Neural cell (in vitro differentiated cells): Measurements from ENCODE around the gene ATXN2L. TPM values are rescaled to one million over a fixed set of nuclear protein-coding genes. Genes with fewer than 3 reads are reported as not detected.

Source experiments
- H2AFZ ChIP-seq: fragments of 200-600, 300-800 bp; sonication (generic), shearing (Covaris generic); 2 replicates; pipeline ENCODE4 v1.6.0; 2014; ENCODE audit warnings: low read depth, mild to moderate bottlenecking, antibody characterized with exemption, low read length, moderate library complexity
- H3F3A ChIP-seq: fragments of 200-600 bp; shearing (Covaris generic); 2 replicates; pipeline ENCODE4 v1.6.1; 2016; ENCODE audit warnings: mild to moderate bottlenecking, moderate library complexity, mixed read lengths, antibody characterized with exemption, low read length; ENCODE audit not compliant: insufficient read depth, poor library complexity, severe bottlenecking
- H3K27ac ChIP-seq: fragments of 200-600, 300-800 bp; sonication (generic), shearing (Covaris generic); 2 replicates; pipeline ENCODE4 v1.5.1; 2014; ENCODE audit warnings: mild to moderate bottlenecking, low read length, moderate library complexity
- H3K27me3 ChIP-seq: fragments of 300-800, 200-600 bp; sonication (generic), shearing (Covaris generic); 2 replicates; pipeline ENCODE4 v1.6.0; 2014; ENCODE audit warnings: mild to moderate bottlenecking, low read depth, low read length, moderate library complexity; ENCODE audit not compliant: insufficient read depth
- H3K36me3 ChIP-seq: fragments of 300-800, 200-600 bp; sonication (generic), shearing (Covaris generic); 2 replicates; pipeline ENCODE4 v1.5.1; 2014; ENCODE audit warnings: mild to moderate bottlenecking, antibody characterized with exemption, low read length, moderate library complexity; ENCODE audit not compliant: insufficient read depth
- H3K4me2 ChIP-seq: fragments of 300-800, 200-600 bp; sonication (generic), shearing (Covaris generic); 2 replicates; pipeline ENCODE4 v1.6.0; 2014; ENCODE audit warnings: mild to moderate bottlenecking, low read length
- H3K4me3 ChIP-seq: fragments of 300-800, 200-600 bp; sonication (generic), shearing (Covaris generic); 2 replicates; pipeline ENCODE4 v1.5.1; 2014; ENCODE audit warnings: mild to moderate bottlenecking, low read length, moderate library complexity
- H3K79me2 ChIP-seq: fragments of 200-600 bp; shearing (Covaris generic); replicated peaks from 2 replicates; pipeline ENCODE4 v1.6.0; 2014; ENCODE audit warnings: mild to moderate bottlenecking, low read length, moderate library complexity; ENCODE audit not compliant: insufficient read depth
- H3K9ac ChIP-seq: fragments of 300-800, 200-600 bp; sonication (generic), shearing (Covaris generic); 2 replicates; pipeline ENCODE4 v1.6.1; 2016; ENCODE audit warnings: mild to moderate bottlenecking, low read length, mixed read lengths
- H3K9me2 ChIP-seq: fragments of 200-600 bp; shearing (Covaris generic); 2 replicates; pipeline ENCODE4 v1.6.1; 2016; ENCODE audit warnings: mild to moderate bottlenecking, low read length, mixed read lengths; ENCODE audit not compliant: insufficient read depth
- H3K9me3 ChIP-seq: fragments of 200-600, 300-800 bp; sonication (generic), shearing (Covaris generic); 2 replicates; pipeline ENCODE4 v1.6.1; 2016; ENCODE audit warnings: mild to moderate bottlenecking, mixed run types, low read length, moderate library complexity, mixed read lengths
- H4K20me1 ChIP-seq: fragments of 200-600 bp; shearing (Covaris generic); 2 replicates; pipeline ENCODE4 v1.6.1; 2016; ENCODE audit warnings: mild to moderate bottlenecking, mixed run types; ENCODE audit not compliant: insufficient read depth
- CTCF ChIP-seq: fragments of 450-650 bp; IDR thresholded peaks from 2 replicates; pipeline ENCODE4 v1.5.1; 2014; ENCODE audit warnings: antibody characterized with exemption, mild to moderate bottlenecking, moderate library complexity; ENCODE audit not compliant: poor library complexity, severe bottlenecking
- EP300 ChIP-seq: fragments of 450-650 bp; conservative IDR thresholded peaks from 2 replicates; pipeline ENCODE4 v1.6.1; 2014; ENCODE audit warnings: antibody characterized with exemption, mild to moderate bottlenecking, moderate library complexity; ENCODE audit not compliant: poor library complexity, severe bottlenecking
- EZH2 ChIP-seq: fragments of 200-600, 300-800 bp; shearing (Covaris generic), sonication (generic); IDR thresholded peaks from 2 replicates; pipeline ENCODE4 v1.6.1; 2014; ENCODE audit warnings: antibody characterized with exemption, low read length, borderline replicate concordance, mild to moderate bottlenecking; ENCODE audit not compliant: insufficient read depth, poor library complexity, severe bottlenecking
- MXI1 ChIP-seq: fragments of 450-650 bp; conservative IDR thresholded peaks from 2 replicates; pipeline ENCODE4 v1.6.1; 2014; ENCODE audit warnings: antibody characterized with exemption, mild to moderate bottlenecking; ENCODE audit not compliant: poor library complexity, severe bottlenecking
- POLR2AphosphoS5 ChIP-seq: IDR thresholded peaks from 2 replicates; pipeline ENCODE4 v1.6.1; 2012
- RAD21 ChIP-seq: fragments of 450-650 bp; conservative IDR thresholded peaks from 2 replicates; pipeline ENCODE4 v1.6.1; 2014; ENCODE audit warnings: antibody characterized with exemption, mild to moderate bottlenecking, moderate library complexity
- REST ChIP-seq: IDR thresholded peaks from 2 replicates; pipeline ENCODE4 v1.6.1; 2012; ENCODE audit warnings: borderline replicate concordance
- SMC3 ChIP-seq: fragments of 450-650 bp; conservative IDR thresholded peaks from 2 replicates; pipeline ENCODE4 v1.6.1; 2014; ENCODE audit warnings: antibody characterized with exemption, mild to moderate bottlenecking, moderate library complexity; ENCODE audit not compliant: poor library complexity
- TAF1 ChIP-seq: IDR thresholded peaks from 2 replicates; pipeline ENCODE4 v1.6.1; 2012; ENCODE audit warnings: low read depth
- polyA plus RNA-seq: library from polyadenylated mRNA; depleted of rRNA; stranded (reverse); fragments of >200 nt; gene quantifications from 2 replicates; pipeline ENCODE4 v1.2.3, GENCODE V29; 2014

Gene ATXN2L
- polyA plus RNA-seq, 1 donor from 2014 or later = 24.0 TPM

GRCh38 chr16:28858421-28858820 is 35.6 kb downstream of the ATXN2L start:
- H3K9ac ChIP-seq = no peak overlapping the region
- no peaks in the 10 kb centered on the region for H4K20me1 ChIP-seq
- H3K27me3 ChIP-seq = no peaks in the 10 kb centered on the region
- no peaks in the 10 kb centered on the region for H3K36me3 ChIP-seq
- H3F3A ChIP-seq = no peaks in the 10 kb centered on the region
- no peak overlapping the region for H3K27ac ChIP-seq
- no peak for TF ChIP-seq EP300
- TF ChIP-seq TAF1 = no peak
- TF ChIP-seq EZH2 = no peak
- TF ChIP-seq SMC3 = no peak
- TF ChIP-seq REST = no peak
- no peak for TF ChIP-seq POLR2AphosphoS5
- TF ChIP-seq CTCF = no peak
- TF ChIP-seq RAD21 = no peak
- no peak for TF ChIP-seq MXI1
- H3K9me2 ChIP-seq = no peaks in the 10 kb centered on the region
- H3K9me3 ChIP-seq = no peaks in the 10 kb centered on the region
- no peak overlapping the region for H3K4me2 ChIP-seq
- H2AFZ ChIP-seq = no peak overlapping the region
- H3K4me3 ChIP-seq = no peak overlapping the region
- no peaks in the 10 kb centered on the region for H3K79me2 ChIP-seq

GRCh38 chr16:28859326-28859725 is 36.5 kb downstream of the ATXN2L start:
- Histone ChIP-seq H3K27me3 (no peaks in the 10 kb centered on the region), H2AFZ (no peak overlapping the region), H3K9me2 (no peaks in the 10 kb centered on the region), H3K4me2 (no peak overlapping the region), H3K9me3 (no peaks in the 10 kb centered on the region), H3K36me3 (no peaks in the 10 kb centered on the region), H3K9ac (no peak overlapping the region), H3K27ac (no peak overlapping the region), H3K4me3 (no peak overlapping the region), H3F3A (no peaks in the 10 kb centered on the region), H4K20me1 (no peaks in the 10 kb centered on the region), H3K79me2 (peaks cover 6% of the 10 kb centered on the region)
- TF ChIP-seq TAF1 = no peak
- no peak for TF ChIP-seq EZH2
- no peak for TF ChIP-seq SMC3
- TF ChIP-seq MXI1 = no peak
- no peak for TF ChIP-seq REST
- no peak for TF ChIP-seq EP300
- TF ChIP-seq RAD21 = no peak
- TF ChIP-seq CTCF = no peak
- TF ChIP-seq POLR2AphosphoS5 = no peak
